ENCODE data around the gene INPP5A.

DNA sequence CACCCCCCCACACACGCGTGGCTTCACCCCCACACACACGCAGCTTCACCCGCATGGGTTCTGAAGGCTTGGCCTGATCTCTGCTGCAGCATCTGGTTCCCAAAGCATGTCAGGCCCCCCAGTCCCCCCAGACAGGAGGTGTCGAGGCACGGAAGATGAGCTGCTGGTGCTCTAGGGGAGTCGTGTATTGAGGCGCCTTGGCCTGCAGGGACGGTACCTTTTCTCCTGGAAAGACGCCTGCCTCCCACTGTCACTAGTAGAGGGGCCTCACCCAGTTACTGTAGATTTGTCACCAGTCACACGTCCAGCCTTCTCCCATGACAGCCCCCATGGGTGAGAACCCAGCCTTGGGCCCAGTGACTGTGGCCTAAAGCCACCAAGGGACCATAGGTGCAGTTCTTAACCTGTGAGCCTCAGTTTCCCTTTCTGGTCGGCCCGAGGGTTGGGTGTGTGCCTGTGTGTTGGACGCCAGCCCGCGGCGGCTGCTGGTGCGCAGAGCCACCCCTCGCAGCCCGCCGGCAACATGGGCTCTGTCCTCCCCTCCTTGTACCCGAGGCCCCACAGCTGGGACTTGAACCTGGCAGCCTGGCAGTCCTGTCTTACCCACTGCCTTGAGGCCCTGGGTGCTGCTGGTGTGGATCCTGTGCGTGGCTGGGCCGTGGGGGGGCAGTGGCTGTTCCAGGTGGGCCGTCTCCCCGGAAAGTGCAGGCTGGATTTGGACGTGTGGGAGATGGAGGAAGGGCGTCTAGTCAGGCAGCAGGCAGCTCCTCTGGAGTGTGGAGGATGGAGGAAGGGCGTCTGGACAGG, 166.6 kb downstream of the INPP5A start:
- TF ChIP-seq, protein P1, sequence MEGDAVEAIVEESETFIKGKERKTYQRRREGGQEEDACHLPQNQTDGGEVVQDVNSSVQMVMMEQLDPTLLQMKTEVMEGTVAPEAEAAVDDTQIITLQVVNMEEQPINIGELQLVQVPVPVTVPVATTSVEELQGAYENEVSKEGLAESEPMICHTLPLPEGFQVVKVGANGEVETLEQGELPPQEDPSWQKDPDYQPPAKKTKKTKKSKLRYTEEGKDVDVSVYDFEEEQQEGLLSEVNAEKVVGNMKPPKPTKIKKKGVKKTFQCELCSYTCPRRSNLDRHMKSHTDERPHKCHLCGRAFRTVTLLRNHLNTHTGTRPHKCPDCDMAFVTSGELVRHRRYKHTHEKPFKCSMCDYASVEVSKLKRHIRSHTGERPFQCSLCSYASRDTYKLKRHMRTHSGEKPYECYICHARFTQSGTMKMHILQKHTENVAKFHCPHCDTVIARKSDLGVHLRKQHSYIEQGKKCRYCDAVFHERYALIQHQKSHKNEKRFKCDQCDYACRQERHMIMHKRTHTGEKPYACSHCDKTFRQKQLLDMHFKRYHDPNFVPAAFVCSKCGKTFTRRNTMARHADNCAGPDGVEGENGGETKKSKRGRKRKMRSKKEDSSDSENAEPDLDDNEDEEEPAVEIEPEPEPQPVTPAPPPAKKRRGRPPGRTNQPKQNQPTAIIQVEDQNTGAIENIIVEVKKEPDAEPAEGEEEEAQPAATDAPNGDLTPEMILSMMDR (IDR thresholded peaks at IDR 0.05): no peak
- TF ChIP-seq EP300 (IDR thresholded peaks at IDR 0.05; ENCODE audit: low read depth): no peak

Measured in transverse colon (tissue), 3 donors.